Nephron progenitor cell (in vitro differentiated cells): ENCODE data around the gene DMP1.

ENCODE experiments used
- DNase-seq: peaks from one replicate; pipeline ENCODE4 v3.0.0; 2021
- H3K27ac Mint-ChIP-seq: 2 replicates; pipeline ENCODE4 v1.8.0; 2021; ENCODE audit warnings: mild to moderate bottlenecking, moderate library complexity, mixed read lengths
- H3K27me3 Mint-ChIP-seq: 2 replicates; pipeline ENCODE4 v1.8.0; 2021; ENCODE audit warnings: mild to moderate bottlenecking, low read depth, mixed read lengths; ENCODE audit not compliant: poor library complexity
- H3K36me3 Mint-ChIP-seq: 2 replicates; pipeline ENCODE4 v1.8.0; 2021; ENCODE audit warnings: low read depth, mixed read lengths
- H3K4me1 Mint-ChIP-seq: 2 replicates; pipeline ENCODE4 v1.8.0; 2021; ENCODE audit warnings: mixed read lengths
- H3K4me3 Mint-ChIP-seq: 2 replicates; pipeline ENCODE4 v1.8.0; 2021; ENCODE audit warnings: mild to moderate bottlenecking, moderate library complexity, mixed read lengths
- H3K9me3 Mint-ChIP-seq: 2 replicates; pipeline ENCODE4 v1.8.0; 2021; ENCODE audit warnings: mild to moderate bottlenecking, moderate library complexity, mixed read lengths
- CTCF ChIP-seq: fragments of 200-600 bp; sonication (generic); IDR thresholded peaks from 2 replicates; pipeline ENCODE4 v1.5.0; 2021; ENCODE audit warnings: antibody characterized with exemption

Gene DMP1

GRCh38 chr4:87633243-87633642 lies 16.8 kb upstream of the DMP1 start:
- TF ChIP-seq CTCF, result no peak
- no peaks in the 10 kb centered on the region for H3K4me1 Mint-ChIP-seq
- H3K4me3 Mint-ChIP-seq, result no peak overlapping the region
- DNase-seq, result no peak
- H3K27me3 Mint-ChIP-seq, result peaks cover 7% of the 10 kb centered on the region
- no peaks in the 10 kb centered on the region for H3K36me3 Mint-ChIP-seq
- peaks cover 11% of the 10 kb centered on the region for H3K9me3 Mint-ChIP-seq
- no peak overlapping the region for H3K27ac Mint-ChIP-seq

- Mint-ChIP-seq H3K36me3 (no peaks in the 10 kb centered on the region), H3K27ac (no peak overlapping the region), H3K9me3 (peaks cover 20% of the 10 kb centered on the region), H3K27me3 (peaks cover 4% of the 10 kb centered on the region), H3K4me3 (no peak overlapping the region), H3K4me1 (no peaks in the 10 kb centered on the region)
- TF ChIP-seq CTCF, result no peak
- no peak for DNase-seq
These were observed 5.8 kb upstream of the DMP1 start for GRCh38 chr4:87644286-87644685.

GRCh38 chr4:87650938-87651337 lies 858 bp downstream of the DMP1 start:
- Mint-ChIP-seq H3K27me3 (no peaks in the 10 kb centered on the region), H3K9me3 (no peaks in the 10 kb centered on the region), H3K4me1 (peaks cover 14% of the 10 kb centered on the region), H3K36me3 (no peaks in the 10 kb centered on the region), H3K27ac (no peak overlapping the region), H3K4me3 (no peak overlapping the region)
- no peak for DNase-seq
- no peak for TF ChIP-seq CTCF

DNA sequence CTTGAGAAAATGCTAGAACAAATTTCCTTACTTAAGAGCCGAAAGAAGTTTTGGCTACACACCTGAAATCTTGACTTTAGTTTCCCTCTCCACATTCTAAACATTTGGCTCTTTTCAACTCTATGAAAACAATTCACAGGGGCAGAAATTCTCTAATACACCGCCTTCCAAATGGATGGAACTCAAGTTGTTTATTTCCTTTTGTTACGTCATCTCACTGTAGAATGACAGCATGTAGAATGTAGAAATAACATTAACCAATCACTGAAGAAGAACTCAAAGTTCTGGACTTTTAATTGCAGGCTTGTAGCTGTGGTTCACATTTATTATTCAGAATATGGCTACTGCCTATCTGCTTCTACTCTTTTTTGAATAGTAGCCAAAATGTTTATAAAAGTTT lies 1.9 kb downstream of the DMP1 start:
- TF ChIP-seq CTCF, result no peak
- Mint-ChIP-seq H3K27me3 (no peaks in the 10 kb centered on the region), H3K4me1 (peaks cover 14% of the 10 kb centered on the region), H3K36me3 (no peaks in the 10 kb centered on the region), H3K27ac (no peak overlapping the region), H3K4me3 (no peak overlapping the region), H3K9me3 (no peaks in the 10 kb centered on the region)
- DNase-seq, result no peak

GRCh38 chr4:87654487-87655044 lies 4.5 kb downstream of the DMP1 start:
- no peak for DNase-seq
- H3K36me3 Mint-ChIP-seq, result no peaks in the 10 kb centered on the region
- H3K4me3 Mint-ChIP-seq, result no peak overlapping the region
- no peak for TF ChIP-seq CTCF
- H3K27me3 Mint-ChIP-seq, result peaks cover 3% of the 10 kb centered on the region
- peaks cover 27% of the 10 kb centered on the region for H3K4me1 Mint-ChIP-seq
- peak overlapping the region; percentile 52 for H3K27ac Mint-ChIP-seq
- no peaks in the 10 kb centered on the region for H3K9me3 Mint-ChIP-seq

DNA sequence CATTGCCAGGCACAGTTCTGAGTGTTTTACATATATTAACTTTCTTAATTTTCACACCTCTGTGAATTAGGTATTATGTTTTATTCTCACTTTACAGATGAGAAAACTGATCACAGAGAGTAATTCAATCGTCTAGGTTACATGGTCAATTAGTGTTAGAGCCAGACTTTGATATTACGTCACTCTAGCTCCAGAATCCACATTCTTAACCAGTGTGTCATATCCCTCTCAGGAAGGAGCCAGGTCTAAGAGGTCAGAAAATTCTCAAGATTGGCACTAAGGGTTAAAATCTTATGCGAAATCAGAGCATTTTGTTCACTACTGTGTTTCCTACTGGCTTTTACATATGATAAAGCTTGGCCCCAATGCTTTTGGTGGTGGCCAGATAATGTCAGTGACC lies 7.4 kb downstream of the DMP1 start:
- TF ChIP-seq CTCF, result no peak
- Mint-ChIP-seq H3K9me3 (peaks cover 11% of the 10 kb centered on the region), H3K4me3 (no peak overlapping the region), H3K27ac (no peak overlapping the region), H3K4me1 (peaks cover 37% of the 10 kb centered on the region), H3K27me3 (peaks cover 3% of the 10 kb centered on the region), H3K36me3 (no peaks in the 10 kb centered on the region)
- no peak for DNase-seq
